T-cell (primary cell): ENCODE measurements around the gene FBF1. TPM values are rescaled to one million over a fixed set of nuclear protein-coding genes. Genes with fewer than 3 reads are reported as not detected.

Experiments
- ATAC-seq, 4 experiments: fragments of 200-7000 bp in 3 of 4; fragments of 150-1000 bp in 1 of 4; cut with Tn5 transposase; replicated peaks in 1 of 4; 1 replicate in 3 of 4; 2 replicates in 1 of 4; pipeline ENCODE4 v1.10.0; 2021; ENCODE audit warnings: moderate library complexity in 3 of 4, mild to moderate bottlenecking in 2 of 4, moderate number of reproducible peaks in 1 of 4
- CTCF ChIA-PET, 2 donors: fragments of 300-600 bp; sonication (Branson Sonifier 250); formaldehyde crosslinking; loops; one replicate each; lab custom pipeline; 2022; ENCODE audit warnings: antibody characterized with exemption in 2 of 2; lab: Charles Lee
- POLR2A ChIA-PET, 2 donors: fragments of 300-600 bp; sonication (Branson Sonifier 250); formaldehyde crosslinking; loops; one replicate each; lab custom pipeline; 2022; ENCODE audit warnings: antibody characterized with exemption in 2 of 2; lab: Charles Lee
- DNase-seq, 35 experiments: peaks; one replicate each; pipeline versions ENCODE4 v3.0.0 to v3.0.0-alpha.2; 2013 to 2023
- H3K27ac ChIP-seq: one replicate; pipeline ENCODE4 v1.5.1; 2013; ENCODE audit warnings: low read length
- H3K27me3 ChIP-seq, 2 experiments: replicated peaks in 1 of 2; 1 replicate in 1 of 2; 2 replicates in 1 of 2; pipeline versions ENCODE4 v1.6.1 to v1.7.0; 2013; ENCODE audit warnings: low read length in 1 of 2, mixed read lengths in 1 of 2; ENCODE audit not compliant: control insufficient read depth in 2 of 2, insufficient read depth in 2 of 2; ENCODE audit errors: extremely low read depth in 1 of 2
- H3K36me3 ChIP-seq, 2 donors: 1 replicate in 1 of 2; 2 replicates in 1 of 2; pipeline versions ENCODE4 v1.6.1 to v1.7.0; 2013; ENCODE audit warnings: low read length in 1 of 2; ENCODE audit not compliant: control insufficient read depth in 2 of 2, insufficient read depth in 1 of 2; ENCODE audit errors: extremely low read depth in 1 of 2
- H3K4me1 ChIP-seq, 2 experiments: 1 replicate in 1 of 2; 2 replicates in 1 of 2; pipeline versions ENCODE4 v1.6.1 to v1.7.0; 2013; ENCODE audit warnings: low read length in 2 of 2, mixed read lengths in 1 of 2; ENCODE audit not compliant: insufficient read depth in 2 of 2, control insufficient read depth in 1 of 2; ENCODE audit errors: extremely low read depth in 1 of 2
- H3K4me3 ChIP-seq, 2 donors: 1 replicate in 1 of 2; 2 replicates in 1 of 2; pipeline versions ENCODE4 v1.5.1 to v1.7.0; 2013; ENCODE audit warnings: mild to moderate bottlenecking in 2 of 2, low read length in 1 of 2, moderate library complexity in 1 of 2; ENCODE audit not compliant: control insufficient read depth in 1 of 2; ENCODE audit errors: extremely low read depth in 1 of 2
- H3K9me3 ChIP-seq: 2 replicates; pipeline ENCODE4 v1.7.0; 2013
- H3K27ac Mint-ChIP-seq, 2 donors: one replicate each; pipeline ENCODE4 v1.8.0; 2020 to 2021; ENCODE audit warnings: mild to moderate bottlenecking in 2 of 2, mixed read lengths in 2 of 2
- H3K27me3 Mint-ChIP-seq, 2 donors: one replicate each; pipeline ENCODE4 v1.8.0; 2021 to 2022; ENCODE audit warnings: mixed read lengths in 2 of 2
- H3K36me3 Mint-ChIP-seq: one replicate; pipeline ENCODE4 v1.8.0; 2021; ENCODE audit warnings: mixed read lengths
- H3K4me1 Mint-ChIP-seq, 3 donors: one replicate each; pipeline ENCODE4 v1.8.0; 2020 to 2022; ENCODE audit warnings: mixed read lengths in 3 of 3, mild to moderate bottlenecking in 1 of 3
- H3K4me3 Mint-ChIP-seq, 3 donors: one replicate each; pipeline ENCODE4 v1.8.0; 2020 to 2022; ENCODE audit warnings: mild to moderate bottlenecking in 3 of 3, mixed read lengths in 3 of 3, moderate library complexity in 3 of 3
- H3K9me3 Mint-ChIP-seq, 3 donors: one replicate each; pipeline ENCODE4 v1.8.0; 2020 to 2022; ENCODE audit warnings: mixed read lengths in 3 of 3
- WGBS: methylation state at CpG from one replicate; pipeline ENCODE4 v1.1.5; 2013; ENCODE audit warnings: missing lambda C conversion rate; ENCODE audit not compliant: insufficient coverage; 5-methylcytosine and 5-hydroxymethylcytosine counted together
- total RNA-seq, 35 experiments: library from RNA in 6 of 35; stranded (reverse) in 6 of 35; fragments of 120-200 nt in 1 of 35; gene quantifications; one replicate each; pipeline versions ENCODE4 v1.2.1 to v1.2.4 and lab custom pipeline; 2013 to 2026

The FBF1 gene
- total RNA-seq, 5 donors from 2014 or later (not counting 1 experiment from before 2014, with no cell fraction given): 25.7 to 45.3 (median 41.5) TPM

GRCh38 chr17:75881678-75882454 lies 59.0 kb downstream of the FBF1 start:
- peaks cover 2 to 24% of the 10 kb centered on the region in 2 experiments for H3K27me3 ChIP-seq
- no peak overlapping the region for H3K27ac ChIP-seq
- H3K4me3 ChIP-seq: no peak overlapping the region
- Mint-ChIP-seq H3K9me3 (no peaks in the 10 kb centered on the region), H3K27me3 (peaks cover 0 to 4% of the 10 kb centered on the region in 2 donors), H3K4me3 (peak overlapping the region in 1 of 3 donors; percentile 7), H3K27ac (peak overlapping the region; percentile 27 to 74), H3K36me3 (no peaks in the 10 kb centered on the region), H3K4me1 (peaks cover 12 to 26% (median 17%) of the 10 kb centered on the region in 3 donors)
- H3K9me3 ChIP-seq: no peaks in the 10 kb centered on the region
- POLR2A ChIA-PET: no interaction called here
- CTCF ChIA-PET: interaction anchor here in 1 of 2 donors (0.7 to 1.3 kb wide), 4 partner anchors 14 to 59 kb away, joined by 3 to 6 read pairs (median 4); partner anchors contain the start of genes FBF1 and WBP2
- whole genome bisulfite sequencing: 82% methylated on average over 9 of the region's 15 CpGs
- ATAC-seq (no peak), DNase-seq (peak in 3 of 35 experiments; percentile 19 to 39 (median 38))
- H3K4me1 ChIP-seq: peaks cover 4 to 29% of the 10 kb centered on the region in 2 experiments
- peaks cover 0 to 3% of the 10 kb centered on the region in 2 donors for H3K36me3 ChIP-seq

DNA sequence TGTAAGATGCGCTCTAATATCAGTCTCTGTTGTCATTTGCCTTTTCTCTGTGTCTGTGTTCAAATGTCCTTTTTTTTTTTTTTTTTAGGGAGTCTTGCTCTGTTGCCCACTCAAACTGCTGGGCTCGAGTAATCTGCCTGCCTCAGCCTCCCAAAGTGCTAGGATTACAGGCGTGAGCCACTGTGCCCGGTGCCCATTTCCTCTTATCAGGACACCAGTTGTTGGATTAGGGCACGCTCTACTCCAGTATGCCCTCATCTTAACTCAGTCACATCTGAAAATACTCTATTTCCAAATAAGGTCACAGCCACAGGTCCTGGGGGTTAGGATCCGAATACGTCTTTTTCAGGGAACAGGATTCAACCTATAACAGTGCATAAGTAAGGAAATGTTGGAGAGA lies 60.6 kb downstream of the FBF1 start:
- no peak for ATAC-seq
- H3K4me3 ChIP-seq: no peak overlapping the region
- ChIA-PET POLR2A (no interaction called here), CTCF (interaction anchor here in 1 of 2 donors (0.5 kb wide), 1 partner anchor 93 kb away, joined by 3 read pairs; no protein-coding TSS in a partner anchor)
- WGBS: 75% methylated on average over 2 of the region's 7 CpGs
- no peaks in the 10 kb centered on the region for H3K9me3 ChIP-seq
- Mint-ChIP-seq H3K4me1 (peaks cover 28 to 42% (median 30%) of the 10 kb centered on the region in 3 donors), H3K4me3 (peak overlapping the region in 2 of 3 donors; percentile 13 to 32), H3K9me3 (no peaks in the 10 kb centered on the region), H3K36me3 (no peaks in the 10 kb centered on the region), H3K27me3 (peaks cover 0 to 4% of the 10 kb centered on the region in 2 donors), H3K27ac (no peak overlapping the region)
- H3K27me3 ChIP-seq: peaks cover 2 to 27% of the 10 kb centered on the region in 2 experiments
- peaks cover 11 to 45% of the 10 kb centered on the region in 2 experiments for H3K4me1 ChIP-seq
- no peak for DNase-seq
- H3K27ac ChIP-seq: no peak overlapping the region
- no peaks in the 10 kb centered on the region for H3K36me3 ChIP-seq

- DNase-seq: peak in 1 of 35 experiments; percentile 24
- Mint-ChIP-seq H3K4me3 (peak within 1 kb of the TSS; percentile 78 to 88 (median 85)), H3K4me1 (peaks cover 33 to 51% (median 36%) of the 10 kb centered on the region in 3 donors), H3K36me3 (no peaks in the 10 kb centered on the region), H3K9me3 (no peaks in the 10 kb centered on the region), H3K27ac (peak within 1 kb of the TSS; percentile 90 to 94), H3K27me3 (peaks cover 0 to 4% of the 10 kb centered on the region in 2 donors)
- Histone ChIP-seq H3K4me3 (peak within 1 kb of the TSS; percentile 29 to 67), H3K9me3 (no peaks in the 10 kb centered on the region), H3K36me3 (no peaks in the 10 kb centered on the region), H3K4me1 (peaks cover 13 to 58% of the 10 kb centered on the region in 2 experiments), H3K27ac (peak within 1 kb of the TSS; percentile 79), H3K27me3 (peaks cover 2 to 27% of the 10 kb centered on the region in 2 experiments)
- WGBS: 3% methylated on average over 87 of the region's 87 CpGs
- POLR2A ChIA-PET: no interaction called here
- no peak for ATAC-seq
- CTCF ChIA-PET: interaction anchor here in 1 of 2 donors (0.6 to 2.8 kb wide), 3 partner anchors 14 to 321 kb away, joined by 3 to 33 read pairs (median 4); partner anchors contain the start of gene WBP2
These were observed 62.5 kb downstream of the FBF1 start, which contains the start of gene TRIM47 for GRCh38 chr17:75878174-75878998. TSS of gene TRIM47 (minus strand) at chr17:75878581. CDS start at chr17:75878548, 33 bp downstream.

DNA sequence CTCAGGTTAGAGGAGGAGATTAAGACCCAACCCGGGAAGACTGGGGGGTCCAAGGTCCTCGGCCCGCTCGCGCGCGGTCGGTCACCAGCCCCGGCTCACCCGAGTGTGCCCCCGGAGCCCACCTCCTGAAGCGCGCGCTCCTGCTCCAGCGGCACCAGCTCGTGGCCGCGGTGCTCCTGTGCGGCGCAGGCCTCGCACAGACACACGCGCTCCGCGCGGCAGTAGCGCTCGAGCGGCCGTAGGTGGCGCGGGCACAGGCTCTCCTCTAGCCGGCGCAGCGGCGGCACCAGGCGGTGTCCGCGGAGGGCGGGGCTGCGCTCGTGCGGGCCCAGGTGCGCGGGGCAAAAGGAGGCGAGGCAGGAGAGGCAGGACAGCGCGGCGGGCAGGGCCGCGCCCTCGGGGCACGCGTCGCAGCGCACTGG lies 63.1 kb downstream of the FBF1 start:
- ChIA-PET POLR2A (no interaction called here), CTCF (interaction anchor here (0.5 to 2.8 kb wide), 4 partner anchors 13 to 608 kb away, joined by 4 to 33 read pairs (median 6); partner anchors contain the start of genes TRIM65 (in 1 of the 2) and WBP2 (in 1 of the 2))
- Histone ChIP-seq H3K4me3 (peak overlapping the region; percentile 29 to 67), H3K27me3 (peaks cover 2 to 27% of the 10 kb centered on the region in 2 experiments), H3K27ac (peak overlapping the region; percentile 79), H3K36me3 (no peaks in the 10 kb centered on the region), H3K9me3 (no peaks in the 10 kb centered on the region), H3K4me1 (peaks cover 17 to 64% of the 10 kb centered on the region in 2 experiments)
- H3K4me1 Mint-ChIP-seq: peaks cover 39 to 56% (median 41%) of the 10 kb centered on the region in 3 donors
- whole genome bisulfite sequencing: under 1% methylated on average over 56 of the region's 56 CpGs
- ATAC-seq (peak; percentile 73 to 79 (median 76)), DNase-seq (peak; percentile 35 to 83 (median 59))
- H3K27ac Mint-ChIP-seq: peak overlapping the region; percentile 90 to 94
- no peaks in the 10 kb centered on the region for H3K9me3 Mint-ChIP-seq
- H3K4me3 Mint-ChIP-seq: peak overlapping the region; percentile 78 to 88 (median 85)
- no peaks in the 10 kb centered on the region for H3K36me3 Mint-ChIP-seq
- H3K27me3 Mint-ChIP-seq: peaks cover 0 to 4% of the 10 kb centered on the region in 2 donors

GRCh38 chr17:75876938-75877751 lies 63.7 kb downstream of the FBF1 start:
- H3K36me3 Mint-ChIP-seq: no peaks in the 10 kb centered on the region
- POLR2A ChIA-PET: interaction anchor here in 1 of 2 donors (0.7 kb wide), 1 partner anchor 864 kb away, joined by 3 read pairs; no protein-coding TSS in a partner anchor
- peak overlapping the region; percentile 78 to 88 (median 85) for H3K4me3 Mint-ChIP-seq
- H3K27ac Mint-ChIP-seq: peak overlapping the region; percentile 90 to 94
- H3K9me3 Mint-ChIP-seq: no peaks in the 10 kb centered on the region
- Histone ChIP-seq H3K36me3 (no peaks in the 10 kb centered on the region), H3K27me3 (peaks cover 2 to 27% of the 10 kb centered on the region in 2 experiments), H3K27ac (peak overlapping the region; percentile 79), H3K4me3 (peak overlapping the region; percentile 57 to 67), H3K4me1 (peaks cover 22 to 67% of the 10 kb centered on the region in 2 experiments), H3K9me3 (no peaks in the 10 kb centered on the region)
- ATAC-seq: peak in 3 of 4 experiments; percentile 9 to 16 (median 15)
- WGBS: 16% methylated on average over 33 of the region's 41 CpGs
- H3K4me1 Mint-ChIP-seq: peaks cover 42 to 57% (median 46%) of the 10 kb centered on the region in 3 donors
- CTCF ChIA-PET: interaction anchor here (0.5 to 2.8 kb wide), 4 partner anchors 12 to 608 kb away, joined by 4 to 33 read pairs (median 6); partner anchors contain the start of genes TRIM65 (in 1 of the 2) and WBP2 (in 1 of the 2)
- peaks cover 0 to 4% of the 10 kb centered on the region in 2 donors for H3K27me3 Mint-ChIP-seq
- peak in 3 of 35 experiments; percentile 26 to 38 (median 33) for DNase-seq
